Liver (tissue), 9 donors: ENCODE data around the gene TARDBP. TPM values are rescaled to one million over a fixed set of nuclear protein-coding genes. Genes with fewer than 3 reads are reported as not detected.

Experiments
- DNase-seq: peaks from one replicate; pipeline ENCODE4 v3.0.0-alpha.2; 2017; ENCODE audit warnings: low spot score
- H3K27ac ChIP-seq, 2 donors: one replicate each; pipeline ENCODE4 v1.7.0; 2013; ENCODE audit warnings: inconsistent platforms in 2 of 2, low read length in 2 of 2, control low read depth in 1 of 2, low read depth in 1 of 2, mild to moderate bottlenecking in 1 of 2
- H3K27me3 ChIP-seq, 4 donors: one replicate each; pipeline versions ENCODE4 v1.6.1 to v1.7.0; 2013; ENCODE audit warnings: low read length in 3 of 4, inconsistent platforms in 1 of 4, mild to moderate bottlenecking in 1 of 4, moderate library complexity in 1 of 4; ENCODE audit not compliant: control insufficient read depth in 4 of 4, insufficient read depth in 4 of 4
- H3K36me3 ChIP-seq, 4 donors: one replicate each; pipeline versions ENCODE4 v1.6.1 to v1.7.0; 2013; ENCODE audit warnings: low read length in 3 of 4, mild to moderate bottlenecking in 3 of 4, low read depth in 1 of 4, moderate library complexity in 1 of 4; ENCODE audit not compliant: control insufficient read depth in 4 of 4, insufficient read depth in 3 of 4
- H3K4me1 ChIP-seq, 4 donors: one replicate each; pipeline versions ENCODE4 v1.6.1 to v1.7.0; 2013; ENCODE audit warnings: low read length in 3 of 4, mild to moderate bottlenecking in 3 of 4, moderate library complexity in 1 of 4; ENCODE audit not compliant: control insufficient read depth in 4 of 4, insufficient read depth in 4 of 4
- H3K4me3 ChIP-seq, 3 donors: one replicate each; pipeline versions ENCODE4 v1.6.1 to v1.7.0; 2013; ENCODE audit warnings: low read length in 3 of 3, control low read depth in 1 of 3, low read depth in 1 of 3, mild to moderate bottlenecking in 1 of 3
- H3K9ac ChIP-seq, 2 donors: one replicate each; pipeline ENCODE4 v1.7.0; 2013; ENCODE audit warnings: low read length in 2 of 2, mild to moderate bottlenecking in 2 of 2, moderate library complexity in 2 of 2, control low read depth in 1 of 2, low read depth in 1 of 2
- H3K9me3 ChIP-seq, 4 donors: one replicate each; pipeline versions ENCODE4 v1.6.1 to v1.7.0; 2013; ENCODE audit warnings: low read length in 3 of 4; ENCODE audit not compliant: control insufficient read depth in 4 of 4
- CTCF ChIP-seq: fragments of 150-350 bp; IDR thresholded peaks from 2 replicates; pipeline ENCODE4 v1.5.1; 2017; ENCODE audit warnings: improper control_type of control experiment, low read depth, low read length; ENCODE audit not compliant: missing input control
- EGR1 ChIP-seq, 2 donors: IDR thresholded peaks; 2 replicates each; pipeline ENCODE4 v1.6.1; 2016 to 2018; ENCODE audit warnings: antibody characterized with exemption in 2 of 2, low read depth in 2 of 2
- FOXA1 ChIP-seq: IDR thresholded peaks from 2 replicates; pipeline ENCODE4 v1.6.1; 2016; ENCODE audit warnings: antibody characterized with exemption
- FOXA2 ChIP-seq: IDR thresholded peaks from 2 replicates; pipeline ENCODE4 v1.6.1; 2016; ENCODE audit warnings: antibody characterized with exemption
- GABPA ChIP-seq, 2 donors: IDR thresholded peaks in 1 of 2; conservative IDR thresholded peaks in 1 of 2; 2 replicates each; pipeline ENCODE4 v1.6.1; 2016; ENCODE audit warnings: antibody characterized with exemption in 2 of 2, mild to moderate bottlenecking in 1 of 2, moderate library complexity in 1 of 2
- HNF4A ChIP-seq, 2 donors: conservative IDR thresholded peaks; 2 replicates each; pipeline ENCODE4 v1.6.1; 2016; ENCODE audit warnings: antibody characterized with exemption in 2 of 2, mild to moderate bottlenecking in 2 of 2
- HNF4G ChIP-seq: IDR thresholded peaks from 2 replicates; pipeline ENCODE4 v1.6.1; 2016; ENCODE audit warnings: antibody characterized with exemption
- MAX ChIP-seq: IDR thresholded peaks from 2 replicates; pipeline ENCODE4 v1.6.1; 2016; ENCODE audit warnings: antibody characterized with exemption
- NR2F2 ChIP-seq: IDR thresholded peaks from 2 replicates; pipeline ENCODE4 v1.6.1; 2016; ENCODE audit warnings: antibody characterized with exemption
- RXRA ChIP-seq, 2 donors: IDR thresholded peaks; 2 replicates each; pipeline ENCODE4 v1.6.1; 2017 to 2018; ENCODE audit warnings: antibody characterized with exemption in 2 of 2, mild to moderate bottlenecking in 1 of 2
- SP1 ChIP-seq: IDR thresholded peaks from 2 replicates; pipeline ENCODE4 v1.6.1; 2018; ENCODE audit warnings: antibody characterized with exemption, mild to moderate bottlenecking
- TAF1 ChIP-seq: conservative IDR thresholded peaks from 2 replicates; pipeline ENCODE4 v1.6.1; 2016; ENCODE audit warnings: antibody characterized with exemption, mild to moderate bottlenecking
- YY1 ChIP-seq: IDR thresholded peaks from 2 replicates; pipeline ENCODE4 v1.6.1; 2016; ENCODE audit warnings: antibody characterized with exemption, mild to moderate bottlenecking
- ZBTB33 ChIP-seq: IDR thresholded peaks from 2 replicates; pipeline ENCODE4 v1.6.1; 2016; ENCODE audit warnings: antibody characterized with exemption
- WGBS: extraction: QIAGEN DNeasy Blood & Tissue Kit; methylation state at CpG from one replicate; pipeline ENCODE4 v1.1.7; 2013; 5-methylcytosine and 5-hydroxymethylcytosine counted together
- polyA plus RNA-seq, 2 donors: library from polyadenylated mRNA; stranded (reverse) in 1 of 2; unstranded in 1 of 2; fragments of 200-250 nt in 1 of 2; fragments of >200 nt in 1 of 2; fragmentation: Nextera tagmentation in 1 of 2; extraction: Ambion mirVana in 1 of 2; gene quantifications; one replicate each; pipeline versions ENCODE4 v1.2.1 to v1.2.3, GENCODE V29; 2013 to 2015
- total RNA-seq, 2 donors: library from RNA; depleted of rRNA; stranded (reverse); fragments of >200 nt; gene quantifications; one replicate each; pipeline ENCODE4 v1.2.3, GENCODE V29; 2014
- TF ChIP-seq, protein P1 (sequence below): IDR thresholded peaks from 2 replicates; pipeline ENCODE4 v1.6.1; 2016; ENCODE audit warnings: antibody characterized with exemption
- TF ChIP-seq, protein P2 (sequence below): IDR thresholded peaks from 2 replicates; pipeline ENCODE4 v1.6.1; 2016; ENCODE audit warnings: antibody characterized with exemption, mild to moderate bottlenecking
- donor health status: healthy.
- donor health status: healthy.
- donor health status: healthy.
- donor health status: healthy.
- donor health status: healthy.

The TARDBP gene
- total and polyA plus RNA-seq, 4 donors = 44.4 to 87.6 (median 79.2) TPM

GRCh38 chr1:11056504-11056903 lies 44.0 kb downstream of the TARDBP start:
- Histone ChIP-seq H3K9me3 (no peaks in the 10 kb centered on the region), H3K27ac (no peak overlapping the region), H3K27me3 (no peaks in the 10 kb centered on the region), H3K4me3 (no peak overlapping the region), H3K9ac (no peak overlapping the region), H3K36me3 (peaks cover 0 to 15% (median 6%) of the 10 kb centered on the region in 4 donors), H3K4me1 (peaks cover 5 to 22% (median 15%) of the 10 kb centered on the region in 4 donors)
- no peak for DNase-seq
- WGBS = 93% methylated on average over 7 of the region's 7 CpGs
- TF ChIP-seq RXRA (IDR thresholded peaks at IDR 0.05) (no peak), ZBTB33 (no peak), FOXA2 (no peak), EGR1 (IDR thresholded peaks at IDR 0.05; ENCODE audit: low read depth in 2 of 2) (no peak), TAF1 (no peak), SP1 (no peak), GABPA (IDR thresholded peaks at IDR 0.05 in 1 of 2, conservative IDR thresholded peaks at IDR 0.05 in 1 of 2) (no peak), NR2F2 (no peak), HNF4A (conservative IDR thresholded peaks at IDR 0.05) (no peak), YY1 (no peak), CTCF (no peak), MAX (no peak), HNF4G (no peak), FOXA1 (no peak)
- TF ChIP-seq, protein P1, sequence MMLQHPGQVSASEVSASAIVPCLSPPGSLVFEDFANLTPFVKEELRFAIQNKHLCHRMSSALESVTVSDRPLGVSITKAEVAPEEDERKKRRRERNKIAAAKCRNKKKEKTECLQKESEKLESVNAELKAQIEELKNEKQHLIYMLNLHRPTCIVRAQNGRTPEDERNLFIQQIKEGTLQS = no peak

GRCh38 chr1:11057477-11057876 lies 45.0 kb downstream of the TARDBP start:
- Histone ChIP-seq H3K27me3 (no peaks in the 10 kb centered on the region), H3K9me3 (no peaks in the 10 kb centered on the region), H3K9ac (no peak overlapping the region), H3K27ac (no peak overlapping the region), H3K4me3 (no peak overlapping the region), H3K4me1 (peaks cover 5 to 22% (median 15%) of the 10 kb centered on the region in 4 donors), H3K36me3 (peaks cover 0 to 15% (median 6%) of the 10 kb centered on the region in 4 donors)
- TF ChIP-seq TAF1 = no peak
- TF ChIP-seq HNF4G = no peak
- no peak for TF ChIP-seq MAX
- no peak for TF ChIP-seq HNF4A (conservative IDR thresholded peaks at IDR 0.05)
- TF ChIP-seq FOXA2 = no peak
- no peak for TF ChIP-seq EGR1 (IDR thresholded peaks at IDR 0.05; ENCODE audit: low read depth in 2 of 2)
- TF ChIP-seq, protein P2, sequence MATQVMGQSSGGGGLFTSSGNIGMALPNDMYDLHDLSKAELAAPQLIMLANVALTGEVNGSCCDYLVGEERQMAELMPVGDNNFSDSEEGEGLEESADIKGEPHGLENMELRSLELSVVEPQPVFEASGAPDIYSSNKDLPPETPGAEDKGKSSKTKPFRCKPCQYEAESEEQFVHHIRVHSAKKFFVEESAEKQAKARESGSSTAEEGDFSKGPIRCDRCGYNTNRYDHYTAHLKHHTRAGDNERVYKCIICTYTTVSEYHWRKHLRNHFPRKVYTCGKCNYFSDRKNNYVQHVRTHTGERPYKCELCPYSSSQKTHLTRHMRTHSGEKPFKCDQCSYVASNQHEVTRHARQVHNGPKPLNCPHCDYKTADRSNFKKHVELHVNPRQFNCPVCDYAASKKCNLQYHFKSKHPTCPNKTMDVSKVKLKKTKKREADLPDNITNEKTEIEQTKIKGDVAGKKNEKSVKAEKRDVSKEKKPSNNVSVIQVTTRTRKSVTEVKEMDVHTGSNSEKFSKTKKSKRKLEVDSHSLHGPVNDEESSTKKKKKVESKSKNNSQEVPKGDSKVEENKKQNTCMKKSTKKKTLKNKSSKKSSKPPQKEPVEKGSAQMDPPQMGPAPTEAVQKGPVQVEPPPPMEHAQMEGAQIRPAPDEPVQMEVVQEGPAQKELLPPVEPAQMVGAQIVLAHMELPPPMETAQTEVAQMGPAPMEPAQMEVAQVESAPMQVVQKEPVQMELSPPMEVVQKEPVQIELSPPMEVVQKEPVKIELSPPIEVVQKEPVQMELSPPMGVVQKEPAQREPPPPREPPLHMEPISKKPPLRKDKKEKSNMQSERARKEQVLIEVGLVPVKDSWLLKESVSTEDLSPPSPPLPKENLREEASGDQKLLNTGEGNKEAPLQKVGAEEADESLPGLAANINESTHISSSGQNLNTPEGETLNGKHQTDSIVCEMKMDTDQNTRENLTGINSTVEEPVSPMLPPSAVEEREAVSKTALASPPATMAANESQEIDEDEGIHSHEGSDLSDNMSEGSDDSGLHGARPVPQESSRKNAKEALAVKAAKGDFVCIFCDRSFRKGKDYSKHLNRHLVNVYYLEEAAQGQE = no peak
- no peak for DNase-seq
- 91% methylated on average over 8 of the region's 8 CpGs for WGBS
